GM12892 (cell line): Measurements from ENCODE around the gene CGNL1.

ENCODE experiments used
- POLR2A ChIP-seq: IDR thresholded peaks from 2 replicates; pipeline ENCODE4 v1.6.1; 2011; ENCODE audit warnings: low read depth, low read length, control low read depth
- POLR2AphosphoS5 ChIP-seq: IDR thresholded peaks from 2 replicates; pipeline ENCODE4 v1.6.1; 2011; ENCODE audit warnings: low read depth, low read length, control low read depth

- no peak for TF ChIP-seq POLR2A
- TF ChIP-seq POLR2AphosphoS5: no peak
These were observed 173.6 kb downstream of the CGNL1 start for GRCh38 chr15:57549935-57550334.
